Measurements from ENCODE around the gene LILRA2.
"Not testable (repeated sequence)": the region's sequence is repeated elsewhere in the genome, so short reads cannot be mapped to it uniquely, and the experiment has no call there.

The LILRA2 gene

GRCh38 chr19:54573330-54573872 lies at the start of gene LILRA2:
Gene LILRA2 (plus strand): TSS chr19:54573790. CDS start chr19:54573879, 89 bp downstream.
- no peak for DNase-seq

DNA sequence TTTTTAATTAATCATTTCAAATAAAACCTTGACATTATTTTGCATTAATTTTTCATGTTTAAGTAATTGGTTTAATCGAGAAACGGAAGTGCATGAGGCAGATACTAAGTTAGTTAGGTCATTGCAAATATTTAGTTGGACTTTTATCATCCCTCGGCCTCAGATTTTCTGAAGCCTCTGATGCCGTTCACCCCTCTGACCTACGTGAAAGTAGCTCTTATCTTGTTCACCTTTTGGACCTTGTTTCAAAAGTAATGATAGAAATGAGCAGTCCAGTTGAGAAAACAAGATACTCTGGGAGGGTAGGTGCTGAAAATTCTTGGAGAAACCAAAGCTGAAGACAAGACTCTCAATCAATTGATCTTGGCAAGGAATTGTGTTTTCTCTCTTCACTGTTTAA lies 48.0 kb upstream of the LILRA2 start:
- no peak for DNase-seq

- DNase-seq, result no peak
Observed at GRCh38 chr19:54526972-54527371, 46.6 kb upstream of the LILRA2 start.

GRCh38 chr19:54530866-54531265 lies 42.7 kb upstream of the LILRA2 start:
- no peak for DNase-seq

DNA sequence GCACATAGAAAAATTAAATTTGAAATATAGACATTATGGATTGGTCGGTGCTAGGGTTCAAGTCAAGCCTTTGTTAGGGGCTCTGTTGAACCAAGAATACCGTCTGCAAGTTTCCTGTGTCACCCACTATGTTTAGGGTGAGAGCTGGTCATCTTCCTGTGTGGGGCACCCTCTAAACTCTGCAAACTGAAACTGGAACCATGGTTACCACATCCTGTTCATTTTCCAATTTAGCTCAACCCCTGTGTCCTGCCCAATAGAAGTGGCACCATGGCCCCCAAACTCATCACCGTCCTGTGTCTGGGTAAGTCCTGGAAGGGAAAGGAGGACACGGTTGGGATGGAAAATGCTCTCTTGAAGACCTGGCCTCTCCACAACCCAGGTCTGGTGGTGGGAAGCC lies 41.1 kb upstream of the LILRA2 start:
- no peak for DNase-seq

DNA sequence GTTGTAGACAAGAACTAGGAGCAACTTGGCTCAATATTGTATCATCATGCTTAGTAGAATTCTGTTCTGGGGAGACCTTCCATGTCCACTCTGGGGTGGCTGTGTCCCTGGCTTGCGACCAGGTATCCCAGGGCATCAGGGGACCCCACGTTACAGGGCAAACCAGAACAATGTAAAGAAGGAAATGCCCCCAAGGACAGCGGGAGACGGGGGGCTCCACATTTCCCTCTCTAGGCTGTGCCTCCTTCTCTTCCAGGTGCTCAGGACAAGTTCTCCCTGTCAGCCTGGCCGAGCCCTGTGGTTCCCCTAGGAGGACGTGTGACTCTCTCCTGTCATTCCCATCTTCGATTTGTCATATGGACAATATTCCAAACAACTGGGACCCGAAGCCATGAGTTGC lies 40.1 kb upstream of the LILRA2 start:
- no peak for DNase-seq

DNA sequence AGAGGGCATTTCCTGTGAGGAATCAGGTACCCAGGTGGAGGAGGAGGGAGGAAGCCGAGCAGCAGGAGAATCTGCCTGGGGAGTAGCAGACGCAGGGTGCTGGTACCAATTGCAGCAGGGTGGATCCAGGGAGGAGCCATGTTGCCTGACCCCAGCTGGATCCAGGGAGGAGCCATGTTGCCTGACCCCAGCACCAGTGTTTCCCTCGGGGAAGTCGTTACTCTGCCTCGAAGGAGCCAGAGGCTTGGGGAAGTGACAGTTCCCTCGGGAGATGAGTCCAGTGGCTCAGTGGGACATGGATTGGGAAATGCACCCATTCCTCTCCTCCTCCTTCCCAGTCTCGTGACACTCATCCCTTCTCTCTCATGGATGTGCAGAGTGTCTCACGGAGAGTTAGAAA lies 39.4 kb upstream of the LILRA2 start:
- no peak for DNase-seq

GRCh38 chr19:54535601-54536000 lies 38.0 kb upstream of the LILRA2 start:
- no peak for DNase-seq

DNA sequence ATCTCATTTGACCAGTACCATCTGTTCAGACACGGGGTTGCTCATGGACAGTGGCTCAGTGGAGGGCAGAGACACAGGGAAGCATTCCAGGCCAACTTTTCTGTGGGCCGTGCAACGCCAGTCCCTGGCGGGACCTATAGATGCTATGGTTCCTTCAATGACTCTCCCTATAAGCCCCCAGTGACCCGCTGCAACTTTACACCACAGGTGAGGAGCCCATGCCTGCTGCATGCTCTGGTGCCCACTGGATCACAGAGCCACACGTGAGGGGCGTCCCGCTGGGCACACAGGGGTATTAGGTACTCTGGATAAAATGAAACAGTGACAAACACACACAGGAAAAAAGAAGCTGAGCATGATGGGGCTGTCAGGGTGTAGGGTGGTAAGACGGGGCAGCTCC lies 36.6 kb upstream of the LILRA2 start:
- DNase-seq, result no peak

- no peak for DNase-seq
Observed at GRCh38 chr19:54541712-54542111, 31.9 kb upstream of the LILRA2 start.

- DNase-seq, result no peak
Observed at GRCh38 chr19:54548806-54549205, 24.8 kb upstream of the LILRA2 start.

DNA sequence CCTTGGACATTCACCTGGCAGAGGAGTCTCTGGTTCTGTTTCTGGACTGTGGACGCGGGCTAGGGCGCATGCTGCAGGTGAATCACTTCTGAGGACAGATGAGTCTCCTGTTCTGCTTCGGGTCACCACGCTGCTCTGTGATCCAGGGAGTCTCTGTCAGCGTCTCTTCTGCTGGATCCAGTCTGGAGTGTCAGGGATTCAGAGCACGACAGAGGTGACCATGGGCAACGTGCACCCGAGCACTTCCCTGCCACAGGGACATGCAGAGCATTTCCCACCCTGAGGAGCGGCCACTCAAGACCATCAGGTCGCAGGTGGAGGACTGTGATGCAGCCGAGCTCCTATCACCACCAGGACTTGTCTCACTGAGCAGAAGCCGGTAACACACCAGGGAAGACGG lies 24.4 kb upstream of the LILRA2 start:
- DNase-seq, result no peak

- no peak for DNase-seq
Observed at GRCh38 chr19:54551293-54551692, 22.3 kb upstream of the LILRA2 start.

DNA sequence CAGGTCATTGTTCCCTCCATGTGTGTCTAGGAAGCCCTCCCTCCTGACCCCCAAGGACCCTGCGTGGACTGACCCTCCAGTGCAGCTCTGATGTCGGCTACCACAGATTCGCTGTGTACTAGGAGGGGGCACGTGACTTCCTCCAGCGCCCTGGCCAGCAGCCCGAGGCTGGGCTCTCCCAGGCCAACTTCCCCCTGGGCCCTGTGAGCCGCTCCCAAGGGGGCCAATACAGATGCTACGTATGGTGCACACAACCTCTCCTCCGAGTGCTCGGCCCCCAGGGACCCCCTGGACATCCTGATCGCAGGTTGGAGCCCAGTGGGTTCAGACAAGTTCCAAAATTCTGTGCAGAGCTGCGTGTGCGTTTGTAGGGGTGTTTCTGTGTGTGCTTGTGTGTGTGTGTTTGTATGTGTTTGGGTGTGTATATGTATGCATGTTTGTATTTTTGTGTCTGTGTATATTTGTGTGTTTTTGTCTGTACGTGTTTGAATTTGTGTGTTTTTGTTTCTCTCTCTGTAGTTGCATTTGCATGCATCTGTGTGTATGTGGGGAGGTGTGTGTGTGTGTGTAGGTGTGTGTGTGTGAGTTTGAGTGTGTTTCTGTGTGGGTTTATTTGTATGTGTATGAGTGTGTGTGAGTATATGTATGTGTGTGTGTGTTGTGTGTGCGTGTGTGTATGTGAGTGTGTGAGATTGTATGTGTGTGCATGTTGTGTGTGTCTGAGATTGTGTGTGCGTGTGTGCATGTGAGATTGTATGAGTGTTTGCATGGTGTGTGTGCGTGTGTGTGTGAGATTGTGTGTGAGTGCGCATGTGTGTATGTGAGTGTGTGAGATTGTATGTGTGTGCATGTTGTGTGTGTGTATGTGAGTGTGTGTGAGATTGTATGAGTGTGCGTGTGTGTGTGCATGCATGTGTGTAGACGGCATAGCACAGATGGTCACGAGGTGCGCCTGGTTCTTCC lies 21.4 kb upstream of the LILRA2 start:
- no peak for DNase-seq

GRCh38 chr19:54552913-54553310 lies 20.7 kb upstream of the LILRA2 start:
- DNase-seq, result no peak

DNA sequence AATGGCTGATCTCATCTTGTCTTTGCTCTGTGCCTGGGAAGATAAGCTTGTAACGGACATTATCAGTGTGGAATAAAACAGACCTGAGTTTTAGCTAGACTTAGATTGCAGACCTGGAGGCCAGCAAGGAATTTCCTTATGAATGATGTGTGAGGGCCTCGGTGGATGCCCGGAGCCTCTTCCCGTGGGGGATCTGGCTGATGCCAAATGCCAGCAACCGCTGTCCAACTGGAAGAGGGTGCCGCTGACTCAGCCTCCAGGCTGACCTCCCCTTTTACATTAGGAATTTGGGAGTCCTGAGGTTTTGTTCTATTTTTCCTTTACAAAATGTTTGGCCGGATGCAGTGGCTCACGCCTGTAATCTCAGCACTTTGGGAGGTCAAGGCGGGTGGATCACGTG lies 19.6 kb upstream of the LILRA2 start:
- no peak for DNase-seq

DNA sequence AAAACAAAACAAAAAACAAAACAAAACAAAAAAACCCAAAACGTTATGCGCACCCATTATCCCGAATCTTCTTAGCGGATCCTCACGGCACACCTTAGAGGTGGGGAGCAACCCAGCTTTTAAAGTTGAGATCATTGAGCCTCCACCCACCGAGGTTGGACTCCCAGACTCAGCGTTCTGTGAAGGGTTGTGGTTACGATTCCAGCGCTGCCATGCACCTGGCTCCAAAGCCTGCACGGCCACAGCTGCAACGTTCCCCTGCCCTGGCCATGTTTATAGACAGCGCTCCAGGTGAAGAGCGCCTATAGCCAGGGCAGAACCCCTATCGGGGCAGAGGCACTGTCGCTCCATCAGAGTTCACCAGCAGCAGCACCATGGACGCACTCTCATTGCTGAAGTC lies 18.7 kb upstream of the LILRA2 start:
- no peak for DNase-seq

- no peak for DNase-seq
Observed at GRCh38 chr19:54556194-54556593, 17.4 kb upstream of the LILRA2 start.

DNA sequence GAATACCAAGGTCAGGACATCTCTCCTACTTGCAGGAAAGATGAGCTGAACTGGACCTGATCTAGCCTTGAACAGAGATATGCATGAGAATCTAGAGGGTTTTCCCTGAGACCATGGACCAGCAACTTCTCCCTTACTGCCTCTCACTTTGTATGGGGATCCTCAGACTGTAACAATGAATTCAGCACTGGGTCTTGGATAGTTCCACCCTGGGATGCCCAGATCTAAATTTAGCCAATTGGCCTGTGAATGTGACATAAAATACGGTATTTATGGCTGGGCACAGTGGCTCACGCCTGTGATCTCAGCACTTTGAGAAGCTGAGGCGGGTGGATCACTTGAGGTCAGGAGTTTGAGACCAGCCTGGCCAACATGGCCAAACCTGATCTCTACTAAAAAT lies 15.3 kb upstream of the LILRA2 start:
- DNase-seq, result no peak

GRCh38 chr19:54560881-54561385 lies 12.7 kb upstream of the LILRA2 start:
- DNase-seq, result no peak

DNA sequence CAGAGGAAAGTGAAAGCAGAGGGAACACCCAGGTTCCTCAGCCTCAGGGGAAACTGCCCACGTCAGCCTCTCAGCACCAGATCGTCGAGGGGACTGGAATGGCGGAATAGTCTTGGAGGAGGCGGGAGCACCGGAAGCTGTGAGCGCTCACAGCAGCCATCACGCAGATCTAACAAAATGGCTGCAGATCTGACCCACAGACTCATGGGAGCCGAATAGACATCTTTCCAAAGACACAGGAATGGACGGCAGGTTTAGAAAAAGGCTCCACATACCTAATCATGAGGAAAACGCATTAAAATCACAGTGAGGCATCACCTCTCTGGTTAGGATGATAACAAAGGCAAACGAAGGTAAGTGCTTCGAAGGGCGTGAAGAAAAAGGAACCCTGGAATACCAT lies 11.8 kb upstream of the LILRA2 start:
- DNase-seq, result no peak

- not testable (repeated sequence) for DNase-seq
Observed at GRCh38 chr19:54563206-54563605, 10.4 kb upstream of the LILRA2 start.

DNA sequence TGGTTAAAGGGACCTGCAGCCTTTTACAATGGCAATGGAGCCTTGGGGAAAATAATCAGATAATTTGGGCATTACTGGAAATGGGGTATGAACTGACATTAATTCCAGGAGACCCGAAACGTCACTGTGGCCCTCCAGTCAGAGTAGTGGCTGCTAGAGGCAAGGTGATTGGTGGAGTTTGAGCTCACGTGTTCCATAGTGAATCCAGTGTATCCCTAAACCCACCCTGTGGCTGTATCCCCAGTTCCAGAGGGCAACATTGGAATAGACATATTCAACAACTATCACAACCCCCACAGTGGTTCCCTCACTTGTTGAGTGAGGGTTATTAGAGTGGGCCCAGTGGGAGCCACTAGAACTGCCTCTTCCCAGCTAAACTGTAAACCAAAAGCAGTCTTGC lies 3.3 kb upstream of the LILRA2 start:
- DNase-seq, result no peak

Measured in NCI-H226 (cell line).